Stimulated activated CD4-positive, alpha-beta T cell treated with anti-CD3 and anti-CD28 coated beads, TNF-alpha, amount 100 ng/mL, for 48 hours (primary cell): Measurements from ENCODE around the gene MYBPC3.

Source experiments
- DNase-seq, 3 donors: peaks; one replicate each; pipeline ENCODE4 v3.0.0-alpha.2; 2020; ENCODE audit warnings: low read depth in 3 of 3

Gene MYBPC3

GRCh38 chr11:47384498-47384897 lies 32.0 kb upstream of the MYBPC3 start:
- no peak for DNase-seq

- no peak for DNase-seq
These were observed 30.6 kb upstream of the MYBPC3 start for GRCh38 chr11:47383071-47383470.

- DNase-seq = no peak
These were observed 27.6 kb upstream of the MYBPC3 start for GRCh38 chr11:47380078-47380477.

- no peak for DNase-seq
These were observed 26.8 kb upstream of the MYBPC3 start for GRCh38 chr11:47379317-47379716.

GRCh38 chr11:47378836-47379170 lies 26.3 kb upstream of the MYBPC3 start:
- DNase-seq = no peak

- no peak for DNase-seq
These were observed 25.7 kb upstream of the MYBPC3 start, which contains the start of gene SPI1 for GRCh38 chr11:47378010-47378835. SPI1 (minus strand) TSS chr11:47378547; CDS start chr11:47378353, 194 bp downstream.

- DNase-seq = no peak
These were observed 25.1 kb upstream of the MYBPC3 start for GRCh38 chr11:47377571-47378009.

GRCh38 chr11:47376525-47377371 lies 24.2 kb upstream of the MYBPC3 start:
- DNase-seq = no peak

GRCh38 chr11:47376107-47376524 lies 23.6 kb upstream of the MYBPC3 start:
- no peak for DNase-seq

- DNase-seq = no peak
These were observed 23.1 kb upstream of the MYBPC3 start for GRCh38 chr11:47375546-47376085.

GRCh38 chr11:47375020-47375419 lies 22.5 kb upstream of the MYBPC3 start:
- DNase-seq = no peak

- DNase-seq = no peak
These were observed 22.2 kb upstream of the MYBPC3 start for GRCh38 chr11:47374720-47375019.

GRCh38 chr11:47373876-47374719 lies 21.6 kb upstream of the MYBPC3 start:
- peak; percentile 68 to 85 (median 83) for DNase-seq

- DNase-seq = no peak
These were observed 19.9 kb upstream of the MYBPC3 start for GRCh38 chr11:47372422-47372821.

GRCh38 chr11:47369676-47370075 lies 17.2 kb upstream of the MYBPC3 start:
- DNase-seq = no peak

GRCh38 chr11:47366020-47366490 lies 13.6 kb upstream of the MYBPC3 start:
- no peak for DNase-seq

- no peak for DNase-seq
These were observed 8.9 kb upstream of the MYBPC3 start for GRCh38 chr11:47361419-47361818.

GRCh38 chr11:47360341-47360740 lies 7.8 kb upstream of the MYBPC3 start:
- DNase-seq = no peak

GRCh38 chr11:47359586-47359985 lies 7.1 kb upstream of the MYBPC3 start:
- no peak for DNase-seq

GRCh38 chr11:47359162-47359561 lies 6.7 kb upstream of the MYBPC3 start:
- DNase-seq = no peak

GRCh38 chr11:47358731-47359051 lies 6.2 kb upstream of the MYBPC3 start:
- no peak for DNase-seq
